ENCODE data around the gene NFIC.

The NFIC gene

GRCh38 chr19:3373971-3374368 lies 7.6 kb downstream of the NFIC start:
- no peak for TF ChIP-seq NFIC (IDR thresholded peaks at IDR 0.05)
- TF ChIP-seq YY1 (IDR thresholded peaks at IDR 0.05; ENCODE audit: low read depth): no peak
- TF ChIP-seq CEBPB (IDR thresholded peaks at IDR 0.05): no peak
- TF ChIP-seq, protein P1, sequence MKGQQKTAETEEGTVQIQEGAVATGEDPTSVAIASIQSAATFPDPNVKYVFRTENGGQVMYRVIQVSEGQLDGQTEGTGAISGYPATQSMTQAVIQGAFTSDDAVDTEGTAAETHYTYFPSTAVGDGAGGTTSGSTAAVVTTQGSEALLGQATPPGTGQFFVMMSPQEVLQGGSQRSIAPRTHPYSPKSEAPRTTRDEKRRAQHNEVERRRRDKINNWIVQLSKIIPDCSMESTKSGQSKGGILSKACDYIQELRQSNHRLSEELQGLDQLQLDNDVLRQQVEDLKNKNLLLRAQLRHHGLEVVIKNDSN (IDR thresholded peaks at IDR 0.05): no peak
- no peak for TF ChIP-seq TCF12 (IDR thresholded peaks at IDR 0.05; ENCODE audit: low read depth)
- TF ChIP-seq EGR1 (IDR thresholded peaks at IDR 0.05): no peak
- no peak for TF ChIP-seq CREB1 (IDR thresholded peaks at IDR 0.05; ENCODE audit: low read depth)
- TF ChIP-seq TAF1 (IDR thresholded peaks at IDR 0.05; ENCODE audit: low read depth): no peak

- TF ChIP-seq EGR1 (IDR thresholded peaks at IDR 0.05): no peak
- TF ChIP-seq EP300 (IDR thresholded peaks at IDR 0.05; ENCODE audit: borderline replicate concordance): no peak
- no peak for TF ChIP-seq TAF1 (IDR thresholded peaks at IDR 0.05; ENCODE audit: low read depth)
- TF ChIP-seq MAX (IDR thresholded peaks at IDR 0.05): no peak
- TF ChIP-seq YY1 (IDR thresholded peaks at IDR 0.05; ENCODE audit: low read depth): no peak
- no peak for TF ChIP-seq REST (IDR thresholded peaks at IDR 0.05; ENCODE audit: low read depth)
- TF ChIP-seq, protein P1 (IDR thresholded peaks at IDR 0.05): no peak
- TF ChIP-seq FOXM1 (IDR thresholded peaks at IDR 0.05; ENCODE audit: borderline replicate concordance, low read depth): no peak
- no peak for TF ChIP-seq NFIC (IDR thresholded peaks at IDR 0.05)
- TF ChIP-seq TCF12 (IDR thresholded peaks at IDR 0.05; ENCODE audit: low read depth): no peak
- no peak for TF ChIP-seq ZBTB7A (IDR thresholded peaks at IDR 0.05; ENCODE audit: low read depth)
- no peak for TF ChIP-seq TEAD4 (IDR thresholded peaks at IDR 0.05)
- TF ChIP-seq RAD21 (IDR thresholded peaks at IDR 0.05; ENCODE audit: low read depth): no peak
- no peak for TF ChIP-seq CEBPB (IDR thresholded peaks at IDR 0.05)
- no peak for TF ChIP-seq CREB1 (IDR thresholded peaks at IDR 0.05; ENCODE audit: low read depth)
Observed at GRCh38 chr19:3374369-3375112, 8.2 kb downstream of the NFIC start.

DNA sequence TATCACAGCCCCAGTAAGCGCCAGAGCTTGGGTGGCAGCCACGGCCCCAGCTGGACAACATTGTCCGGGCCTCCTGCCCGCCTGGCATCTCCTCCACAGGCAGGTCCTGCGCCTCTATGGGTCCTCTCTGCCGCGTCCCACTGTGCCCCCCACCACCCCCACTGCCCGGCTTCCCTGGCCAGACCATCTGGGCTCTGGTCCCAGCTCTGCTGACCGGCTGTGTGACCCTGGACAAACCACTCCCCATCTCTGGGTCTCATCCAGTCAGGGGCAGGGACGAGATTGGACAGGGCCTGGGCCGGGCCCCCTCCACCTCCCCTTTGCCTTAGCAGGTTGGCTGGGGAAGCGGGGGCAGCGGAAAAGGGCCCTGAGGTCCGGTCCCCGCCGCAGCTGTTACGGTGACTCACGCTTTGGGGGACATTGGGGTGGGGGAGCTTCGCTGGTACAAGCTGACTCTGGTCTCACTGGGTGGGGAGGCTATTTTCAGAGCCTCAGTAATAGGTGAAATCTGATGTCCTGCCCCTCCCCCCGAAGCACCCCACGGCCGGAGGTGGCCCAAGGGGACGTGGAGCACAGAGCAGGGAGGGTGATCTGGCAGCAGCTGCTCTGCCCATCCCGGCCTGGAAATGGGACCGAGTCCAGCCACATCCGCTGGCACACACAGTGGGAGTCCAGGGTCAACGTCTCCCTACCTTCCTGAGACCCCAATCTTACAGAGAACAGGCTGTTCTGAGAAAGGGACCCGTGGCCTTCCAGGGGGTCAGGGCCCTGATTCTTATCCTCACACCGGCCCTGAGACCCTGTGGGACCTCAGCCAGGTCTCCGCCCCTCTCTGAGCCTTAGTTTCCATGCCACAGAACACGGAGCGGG lies 9.1 kb downstream of the NFIC start:
- TF ChIP-seq ZBTB7A (IDR thresholded peaks at IDR 0.05; ENCODE audit: low read depth): no peak
- no peak for TF ChIP-seq MAX (IDR thresholded peaks at IDR 0.05)
- TF ChIP-seq YY1 (IDR thresholded peaks at IDR 0.05; ENCODE audit: low read depth): no peak
- no peak for TF ChIP-seq CEBPB (IDR thresholded peaks at IDR 0.05)
- no peak for TF ChIP-seq NFIC (IDR thresholded peaks at IDR 0.05)
- TF ChIP-seq TAF1 (IDR thresholded peaks at IDR 0.05; ENCODE audit: low read depth): no peak
- no peak for TF ChIP-seq EP300 (IDR thresholded peaks at IDR 0.05; ENCODE audit: borderline replicate concordance)
- no peak for TF ChIP-seq TEAD4 (IDR thresholded peaks at IDR 0.05)

GRCh38 chr19:3378352-3379150 lies 12.2 kb downstream of the NFIC start:
- TF ChIP-seq REST (IDR thresholded peaks at IDR 0.05; ENCODE audit: low read depth) (no peak), NFIC (IDR thresholded peaks at IDR 0.05) (no peak), MAX (IDR thresholded peaks at IDR 0.05) (no peak), YY1 (IDR thresholded peaks at IDR 0.05; ENCODE audit: low read depth) (no peak), TEAD4 (IDR thresholded peaks at IDR 0.05) (no peak), FOXM1 (IDR thresholded peaks at IDR 0.05; ENCODE audit: borderline replicate concordance, low read depth) (no peak), CEBPB (IDR thresholded peaks at IDR 0.05) (no peak)
- TF ChIP-seq, protein P1 (IDR thresholded peaks at IDR 0.05): no peak

All from Ishikawa (cell line).